Epithelial cell of esophagus (primary cell): ENCODE results near the gene FRAS1.
"Not testable (repeated sequence)": the region's sequence is repeated elsewhere in the genome, so short reads cannot be mapped to it uniquely, and the experiment has no call there.

ENCODE experiments used
- DNase-seq: peaks from one replicate; pipeline ENCODE4 v3.0.0; 2010; ENCODE audit warnings: low read depth
- H3K4me3 ChIP-seq: 2 replicates; pipeline ENCODE4 v1.5.1; 2011; ENCODE audit warnings: mild to moderate bottlenecking, low read length, control low read depth
- TF ChIP-seq, protein P1 (sequence below): IDR thresholded peaks from 2 replicates; pipeline ENCODE4 v1.5.1; 2011; ENCODE audit warnings: low read depth, mild to moderate bottlenecking, low read length, control low read depth, inconsistent platforms; ENCODE audit not compliant: insufficient read depth; ENCODE audit errors: missing control alignments

The FRAS1 gene

DNA sequence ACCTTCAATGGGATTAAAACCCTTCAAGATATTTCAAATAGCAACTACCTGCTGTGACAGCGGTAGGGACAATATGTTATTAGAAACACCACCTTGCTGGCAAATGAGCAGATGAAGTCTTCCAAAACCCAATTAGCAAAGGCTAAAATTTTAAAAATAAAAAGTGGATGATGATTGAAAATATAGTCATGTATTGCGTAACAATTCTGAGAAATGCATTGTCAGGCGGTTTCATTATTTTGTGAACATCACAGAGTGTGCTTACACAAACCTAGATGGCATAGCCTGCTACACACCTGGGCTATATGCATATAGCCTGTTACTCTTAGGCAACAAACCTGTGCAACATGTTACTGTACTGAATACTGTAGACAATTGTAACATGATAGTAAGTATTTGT lies 403.2 kb downstream of the FRAS1 start:
- H3K4me3 ChIP-seq: no peak overlapping the region
- no peak for DNase-seq
- TF ChIP-seq, protein P1, sequence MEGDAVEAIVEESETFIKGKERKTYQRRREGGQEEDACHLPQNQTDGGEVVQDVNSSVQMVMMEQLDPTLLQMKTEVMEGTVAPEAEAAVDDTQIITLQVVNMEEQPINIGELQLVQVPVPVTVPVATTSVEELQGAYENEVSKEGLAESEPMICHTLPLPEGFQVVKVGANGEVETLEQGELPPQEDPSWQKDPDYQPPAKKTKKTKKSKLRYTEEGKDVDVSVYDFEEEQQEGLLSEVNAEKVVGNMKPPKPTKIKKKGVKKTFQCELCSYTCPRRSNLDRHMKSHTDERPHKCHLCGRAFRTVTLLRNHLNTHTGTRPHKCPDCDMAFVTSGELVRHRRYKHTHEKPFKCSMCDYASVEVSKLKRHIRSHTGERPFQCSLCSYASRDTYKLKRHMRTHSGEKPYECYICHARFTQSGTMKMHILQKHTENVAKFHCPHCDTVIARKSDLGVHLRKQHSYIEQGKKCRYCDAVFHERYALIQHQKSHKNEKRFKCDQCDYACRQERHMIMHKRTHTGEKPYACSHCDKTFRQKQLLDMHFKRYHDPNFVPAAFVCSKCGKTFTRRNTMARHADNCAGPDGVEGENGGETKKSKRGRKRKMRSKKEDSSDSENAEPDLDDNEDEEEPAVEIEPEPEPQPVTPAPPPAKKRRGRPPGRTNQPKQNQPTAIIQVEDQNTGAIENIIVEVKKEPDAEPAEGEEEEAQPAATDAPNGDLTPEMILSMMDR: no peak

DNA sequence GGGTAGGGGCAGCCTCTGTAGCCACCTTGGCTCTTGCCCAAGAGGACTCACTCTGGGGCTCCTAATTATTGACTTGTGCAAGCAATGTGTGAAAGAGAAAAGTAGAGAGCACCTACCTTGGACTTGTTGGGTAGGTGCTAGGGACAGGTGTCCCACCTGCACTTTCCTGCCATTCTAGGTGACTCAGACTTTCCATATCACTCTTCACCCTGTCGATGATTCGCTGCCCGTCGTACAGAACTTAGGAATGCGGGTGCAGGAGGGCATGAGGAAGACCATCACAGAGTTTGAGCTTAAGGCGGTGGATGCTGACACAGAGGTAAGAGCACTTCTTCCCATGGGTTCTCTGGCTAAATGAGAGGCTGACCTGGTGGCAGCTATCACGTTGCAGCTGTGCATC lies 407.1 kb downstream of the FRAS1 start:
- H3K4me3 ChIP-seq: no peak overlapping the region
- DNase-seq: peak; percentile 70
- TF ChIP-seq, protein P1: no peak

DNA sequence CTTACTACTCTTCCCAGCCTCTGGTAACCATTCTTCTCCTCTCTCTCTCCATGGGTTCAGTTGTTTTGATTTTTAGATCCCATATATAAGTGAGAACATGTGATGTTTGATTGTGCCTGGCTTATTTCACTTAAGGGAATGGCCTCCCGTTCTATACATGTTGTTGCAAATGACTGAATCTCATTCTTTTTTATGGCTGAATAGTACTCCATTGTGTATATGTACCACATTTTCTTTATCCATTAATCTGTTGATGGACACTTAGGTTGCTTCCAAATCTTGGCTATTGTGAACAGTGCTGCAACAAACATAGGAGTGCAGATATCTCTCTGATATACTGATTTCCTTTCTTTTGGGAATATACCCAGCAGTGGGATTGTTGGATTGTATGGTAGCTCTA lies 410.1 kb downstream of the FRAS1 start:
- not testable (repeated sequence) for DNase-seq, H3K4me3 ChIP-seq

DNA sequence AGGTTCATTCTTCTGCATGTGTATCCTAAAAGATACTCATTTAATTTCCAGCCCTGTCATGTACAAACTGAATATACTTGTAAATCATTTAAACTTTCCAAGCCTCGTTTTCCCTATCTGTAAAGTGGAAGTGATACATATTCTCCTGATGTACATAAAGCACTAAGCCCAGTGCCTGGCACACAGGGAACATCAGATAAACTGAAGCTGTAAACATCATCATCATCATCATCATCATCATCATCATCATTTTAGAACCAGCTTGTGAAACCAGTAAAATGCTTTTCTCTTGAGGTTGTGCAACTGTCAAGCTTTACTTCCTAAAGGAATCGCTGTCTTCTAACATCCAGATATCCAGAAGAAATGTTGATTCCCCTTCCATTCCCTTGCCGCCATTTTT lies 411.1 kb downstream of the FRAS1 start:
- DNase-seq: no peak
- H3K4me3 ChIP-seq: no peak overlapping the region
- TF ChIP-seq, protein P1: no peak

DNA sequence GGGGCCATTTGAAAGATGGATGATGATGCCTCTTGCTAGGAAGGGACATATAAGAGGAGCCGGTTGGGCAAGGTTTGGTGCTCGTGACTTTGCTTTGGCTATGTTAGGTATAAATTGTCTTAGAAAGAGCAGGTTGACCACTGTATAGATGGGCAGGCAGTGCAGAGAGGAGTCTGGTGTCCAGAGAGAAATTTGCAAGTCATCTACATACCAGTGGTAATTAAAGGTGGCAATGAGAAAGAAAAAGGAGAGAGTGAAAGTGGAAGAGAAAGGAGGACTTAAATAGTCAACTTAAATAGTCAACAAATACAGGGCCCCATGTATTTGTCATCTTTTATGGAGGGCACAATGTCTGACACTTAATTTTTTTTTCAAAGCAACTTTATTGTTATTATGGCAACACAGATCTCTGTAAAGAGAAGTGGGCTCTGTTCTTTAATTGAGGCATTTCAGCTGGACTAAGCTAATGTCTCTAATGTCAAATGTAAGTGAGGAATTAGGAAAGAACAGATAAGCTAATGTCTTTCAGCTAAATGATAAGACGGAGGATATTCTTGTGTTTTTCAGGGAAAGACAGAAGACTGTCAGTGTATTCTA lies 419.1 kb downstream of the FRAS1 start:
- no peak for DNase-seq
- no peak overlapping the region for H3K4me3 ChIP-seq
- TF ChIP-seq, protein P1: no peak

DNA sequence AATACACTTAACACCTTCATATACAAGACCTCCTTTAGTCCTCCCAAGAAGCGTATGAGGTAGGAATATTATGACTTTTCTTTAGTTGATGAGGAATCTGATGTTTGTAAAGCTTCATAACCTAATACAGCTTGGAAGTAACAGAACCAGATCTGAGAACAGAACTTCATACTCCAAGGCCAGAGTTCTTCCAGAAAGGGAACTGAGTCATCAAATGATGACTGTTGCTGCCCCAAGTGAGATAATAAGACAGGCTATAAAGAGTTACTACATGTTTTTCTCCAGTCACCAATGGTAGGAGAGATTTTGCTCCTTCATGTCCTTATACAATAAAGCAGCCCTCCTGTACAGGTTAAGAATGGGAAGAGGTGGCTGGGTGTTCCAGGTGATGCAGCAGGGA lies 420.2 kb downstream of the FRAS1 start:
- TF ChIP-seq, protein P1: no peak
- H3K4me3 ChIP-seq: no peak overlapping the region
- peak; percentile 87 for DNase-seq

DNA sequence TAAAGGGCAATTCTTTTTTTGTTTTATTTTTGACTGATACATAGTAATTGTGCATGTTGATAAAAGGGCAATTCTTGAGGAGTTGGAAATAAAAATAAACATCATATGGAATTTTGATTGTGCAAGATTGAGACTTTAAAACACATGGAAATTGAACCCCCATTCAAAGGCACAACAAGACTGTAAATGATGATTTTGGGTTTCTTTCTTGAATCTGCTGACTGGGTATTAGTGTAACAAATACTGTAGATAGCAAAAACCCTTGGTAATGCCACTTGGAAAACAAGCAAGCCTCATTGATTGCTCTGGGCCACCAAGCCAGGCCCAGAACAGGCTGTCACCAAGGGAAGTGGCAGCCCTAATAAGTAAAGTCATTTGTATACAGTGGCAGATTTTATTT lies 421.4 kb downstream of the FRAS1 start:
- TF ChIP-seq, protein P1: no peak
- no peak for DNase-seq
- H3K4me3 ChIP-seq: no peak overlapping the region
